DOHH2 (cell line): ENCODE measurements around the gene UBAP1L.

ENCODE experiments used
- EZH2phosphoT487 ChIP-seq: fragments of 200-600 bp; sonication (generic); IDR thresholded peaks from 2 replicates; pipeline ENCODE4 v1.6.1; 2017; ENCODE audit warnings: borderline replicate concordance, mild to moderate bottlenecking, antibody characterized with exemption, low read length, moderate library complexity, mixed read lengths
- TF ChIP-seq, protein P1 (sequence below): fragments of 200-600 bp; sonication (generic); IDR thresholded peaks from one replicate; pipeline ENCODE4 v1.5.1; 2014; ENCODE audit warnings: antibody characterized with exemption, mild to moderate bottlenecking, low read depth, low read length; ENCODE audit not compliant: poor library complexity, severe bottlenecking

DNA sequence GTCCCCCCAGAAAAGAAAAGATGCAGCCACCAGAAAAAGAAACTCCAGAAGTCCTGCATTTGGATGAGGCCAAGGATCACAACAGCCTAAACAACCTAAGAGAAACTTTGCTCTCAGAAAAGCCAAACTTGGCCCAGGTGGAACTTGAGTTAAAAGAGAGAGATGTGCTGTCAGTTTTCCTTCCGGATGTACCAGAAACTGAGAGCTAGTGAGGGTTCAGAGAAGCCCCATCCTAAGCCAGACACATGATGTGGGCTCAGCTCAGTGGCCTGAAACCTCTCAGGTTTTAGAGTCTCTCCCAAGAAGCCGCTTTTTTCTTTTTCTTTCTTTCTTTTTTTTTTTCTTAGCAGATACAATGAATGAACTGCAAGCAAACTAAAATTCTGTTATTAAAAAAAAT is 62.0 kb downstream of the UBAP1L start:
- TF ChIP-seq, protein P1, sequence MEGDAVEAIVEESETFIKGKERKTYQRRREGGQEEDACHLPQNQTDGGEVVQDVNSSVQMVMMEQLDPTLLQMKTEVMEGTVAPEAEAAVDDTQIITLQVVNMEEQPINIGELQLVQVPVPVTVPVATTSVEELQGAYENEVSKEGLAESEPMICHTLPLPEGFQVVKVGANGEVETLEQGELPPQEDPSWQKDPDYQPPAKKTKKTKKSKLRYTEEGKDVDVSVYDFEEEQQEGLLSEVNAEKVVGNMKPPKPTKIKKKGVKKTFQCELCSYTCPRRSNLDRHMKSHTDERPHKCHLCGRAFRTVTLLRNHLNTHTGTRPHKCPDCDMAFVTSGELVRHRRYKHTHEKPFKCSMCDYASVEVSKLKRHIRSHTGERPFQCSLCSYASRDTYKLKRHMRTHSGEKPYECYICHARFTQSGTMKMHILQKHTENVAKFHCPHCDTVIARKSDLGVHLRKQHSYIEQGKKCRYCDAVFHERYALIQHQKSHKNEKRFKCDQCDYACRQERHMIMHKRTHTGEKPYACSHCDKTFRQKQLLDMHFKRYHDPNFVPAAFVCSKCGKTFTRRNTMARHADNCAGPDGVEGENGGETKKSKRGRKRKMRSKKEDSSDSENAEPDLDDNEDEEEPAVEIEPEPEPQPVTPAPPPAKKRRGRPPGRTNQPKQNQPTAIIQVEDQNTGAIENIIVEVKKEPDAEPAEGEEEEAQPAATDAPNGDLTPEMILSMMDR = no peak
- no peak for TF ChIP-seq EZH2phosphoT487
